GM23338 (cell line): ENCODE results near the gene MPST.

Experiments
- CREB1 ChIP-seq: fragments of 250-450 bp; sonication (Bioruptor Pico); IDR thresholded peaks from 2 replicates; pipeline ENCODE4 v1.5.0; 2020; ENCODE audit warnings: low read depth, mild to moderate bottlenecking, moderate library complexity
- CTCF ChIP-seq, 2 experiments: fragments of 200-600 bp in 1 of 2; sonication (generic) in 1 of 2; conservative IDR thresholded peaks; 2 replicates each; pipeline versions ENCODE4 v1.5.1 to v1.6.1; 2016 to 2017; ENCODE audit warnings: antibody characterized with exemption in 2 of 2, low read depth in 2 of 2, mild to moderate bottlenecking in 2 of 2, moderate library complexity in 1 of 2
- ETS1 ChIP-seq: IDR thresholded peaks from 2 replicates; pipeline ENCODE4 v1.6.1; 2016; ENCODE audit warnings: antibody characterized with exemption
- EZH2 ChIP-seq: fragments of 200-600 bp; sonication (generic); IDR thresholded peaks from one replicate; pipeline ENCODE4 v1.8.0; 2017; ENCODE audit warnings: antibody characterized with exemption, mild to moderate bottlenecking, low read depth; ENCODE audit not compliant: unreplicated experiment
- EZH2phosphoT487 ChIP-seq: fragments of 200-600 bp; sonication (generic); IDR thresholded peaks from one replicate; pipeline ENCODE4 v1.8.1; 2018; ENCODE audit warnings: antibody characterized with exemption; ENCODE audit not compliant: unreplicated experiment
- JUNB ChIP-seq: IDR thresholded peaks from one replicate; pipeline ENCODE4 v1.6.1; 2016; ENCODE audit warnings: antibody characterized with exemption; ENCODE audit not compliant: unreplicated experiment
- NANOG ChIP-seq: IDR thresholded peaks from 2 replicates; pipeline ENCODE4 v1.6.1; 2016; ENCODE audit warnings: antibody characterized with exemption, borderline replicate concordance
- POLR2AphosphoS5 ChIP-seq: IDR thresholded peaks from 2 replicates; pipeline ENCODE4 v1.6.1; 2016; ENCODE audit warnings: antibody characterized with exemption, low read depth
- REST ChIP-seq: IDR thresholded peaks from one replicate; pipeline ENCODE4 v1.6.1; 2018; ENCODE audit warnings: antibody characterized with exemption; ENCODE audit not compliant: unreplicated experiment
- STAT1 ChIP-seq: IDR thresholded peaks from one replicate; pipeline ENCODE4 v1.6.1; 2016; ENCODE audit warnings: antibody characterized with exemption; ENCODE audit not compliant: unreplicated experiment
- ZNF114 ChIP-seq: fragments of 250-450 bp; sonication (Bioruptor Pico); IDR thresholded peaks from 2 replicates; pipeline ENCODE4 v1.5.0; 2020; ENCODE audit warnings: mild to moderate bottlenecking, moderate library complexity
- ZNF331 ChIP-seq: fragments of 250-450 bp; sonication (Bioruptor Pico); IDR thresholded peaks from 2 replicates; pipeline ENCODE4 v1.5.0; 2020; ENCODE audit warnings: low read depth, mild to moderate bottlenecking, moderate library complexity
- ZNF462 ChIP-seq: fragments of 250-450 bp; sonication (Bioruptor Pico); IDR thresholded peaks from 2 replicates; pipeline ENCODE4 v1.5.0; 2020; ENCODE audit warnings: mild to moderate bottlenecking, moderate library complexity

- TF ChIP-seq CREB1 (CRISPR knock-in tag), result no peak
- peak; percentile 44 to 67 for TF ChIP-seq CTCF (conservative IDR thresholded peaks at IDR 0.05; ENCODE audit: low read depth in 2 of 2)
- no peak for TF ChIP-seq ZNF114
- TF ChIP-seq POLR2AphosphoS5, result no peak
- no peak for TF ChIP-seq EZH2
- TF ChIP-seq NANOG, result no peak
- TF ChIP-seq STAT1, result no peak
- TF ChIP-seq ETS1, result no peak
- no peak for TF ChIP-seq JUNB
- TF ChIP-seq REST, result no peak
- TF ChIP-seq EZH2phosphoT487, result no peak
- no peak for TF ChIP-seq ZNF462 (CRISPR knock-in tag)
- no peak for TF ChIP-seq ZNF331 (CRISPR knock-in tag)
Observed at GRCh38 chr22:37043828-37044538, 24.4 kb downstream of the MPST start.
